GM23248 (cell line): ENCODE data around the gene PTPRO. TPM values are rescaled to one million over a fixed set of nuclear protein-coding genes. Genes with fewer than 3 reads are reported as not detected.

Source experiments
- DNase-seq: peaks from one replicate; pipeline ENCODE4 v3.0.0-alpha.2; 2015
- H2AFZ ChIP-seq: fragments of 200-600 bp; sonication (generic); 2 replicates; pipeline ENCODE4 v1.6.1; 2016; ENCODE audit warnings: antibody characterized with exemption
- H3F3A ChIP-seq: fragments of 200-600 bp; sonication (generic); 2 replicates; pipeline ENCODE4 v1.6.1; 2016; ENCODE audit warnings: mild to moderate bottlenecking, antibody characterized with exemption, mixed run types; ENCODE audit not compliant: insufficient read depth
- H3K27ac ChIP-seq: fragments of 200-600 bp; sonication (generic); 2 replicates; pipeline ENCODE4 v1.5.1; 2016; ENCODE audit warnings: mild to moderate bottlenecking
- H3K27me3 ChIP-seq: fragments of 200-600 bp; sonication (generic); replicated peaks from 2 replicates; pipeline ENCODE4 v1.6.1; 2016; ENCODE audit warnings: mild to moderate bottlenecking; ENCODE audit not compliant: insufficient read depth
- H3K36me3 ChIP-seq: fragments of 200-600 bp; sonication (generic); 2 replicates; pipeline ENCODE4 v1.6.1; 2016; ENCODE audit warnings: low read depth, mild to moderate bottlenecking
- H3K4me1 ChIP-seq: fragments of 200-600 bp; sonication (generic); 2 replicates; pipeline ENCODE4 v1.6.1; 2016; ENCODE audit warnings: mild to moderate bottlenecking; ENCODE audit not compliant: insufficient read depth
- H3K4me2 ChIP-seq: fragments of 200-600 bp; sonication (generic); one replicate; pipeline ENCODE4 v1.6.1; 2016; ENCODE audit warnings: mild to moderate bottlenecking; ENCODE audit not compliant: unreplicated experiment
- H3K4me3 ChIP-seq: fragments of 200-600 bp; sonication (generic); 2 replicates; pipeline ENCODE4 v1.5.1; 2016; ENCODE audit warnings: mild to moderate bottlenecking
- H3K79me2 ChIP-seq: fragments of 200-600 bp; sonication (generic); 2 replicates; pipeline ENCODE4 v1.6.1; 2016; ENCODE audit warnings: mild to moderate bottlenecking; ENCODE audit not compliant: insufficient read depth
- H3K9ac ChIP-seq: fragments of 200-600 bp; sonication (generic); 2 replicates; pipeline ENCODE4 v1.6.1; 2016; ENCODE audit warnings: mild to moderate bottlenecking
- H3K9me2 ChIP-seq: fragments of 200-600 bp; sonication (generic); 2 replicates; pipeline ENCODE4 v1.6.1; 2016; ENCODE audit warnings: mixed run types, mild to moderate bottlenecking, moderate library complexity; ENCODE audit not compliant: insufficient read depth
- H3K9me3 ChIP-seq: fragments of 200-600 bp; sonication (generic); one replicate; pipeline ENCODE4 v1.6.1; 2017; ENCODE audit warnings: low read depth
- H4K20me1 ChIP-seq: fragments of 200-600 bp; sonication (generic); 2 replicates; pipeline ENCODE4 v1.6.0; 2016; ENCODE audit not compliant: insufficient read depth
- EZH2 ChIP-seq: fragments of 200-600 bp; sonication (generic); IDR thresholded peaks from 2 replicates; pipeline ENCODE4 v1.6.1; 2018; ENCODE audit warnings: antibody characterized with exemption, mild to moderate bottlenecking; ENCODE audit not compliant: insufficient read depth, poor library complexity, severe bottlenecking
- EZH2phosphoT487 ChIP-seq: fragments of 200-600 bp; sonication (generic); IDR thresholded peaks from 2 replicates; pipeline ENCODE4 v1.6.1; 2018; ENCODE audit warnings: antibody characterized with exemption, moderate library complexity, mild to moderate bottlenecking, low read depth; ENCODE audit not compliant: insufficient read depth
- WGBS, 2 experiments: methylation state at CpG; one replicate each; pipeline ENCODE4 v1.1.6; 2015 to 2017; ENCODE audit warnings: low lambda C conversion rate in 2 of 2, low coverage in 1 of 2; ENCODE audit errors: missing lambda C conversion rate in 2 of 2; 5-methylcytosine and 5-hydroxymethylcytosine counted together
- in situ Hi-C: fragments of 300-500 bp; cut with MboI; formaldehyde crosslinking; loops from 2 replicates; pipeline ENCODE4 v1.15.0; 2020
- polyA plus RNA-seq: library from polyadenylated mRNA; unstranded; fragments of >200 nt; fragmentation: Nextera tagmentation; extraction: Ambion mirVana; gene quantifications from 2 replicates; pipeline ENCODE4 v1.2.1, GENCODE V29; 2016
- total RNA-seq: library from RNA; depleted of rRNA; stranded (reverse); fragments of >200 nt; shearing (Covaris generic); gene quantifications from 2 replicates; pipeline ENCODE4 v1.2.3, GENCODE V29; 2014

Gene PTPRO
- total and polyA plus RNA-seq, 2 experiments from 2014 or later: 0.22 to 0.24 TPM

GRCh38 chr12:15634010-15634683 lies 311.8 kb downstream of the PTPRO start:
- no peaks in the 10 kb centered on the region for H4K20me1 ChIP-seq
- peak; percentile 88 for DNase-seq

GRCh38 chr12:15636060-15636890 lies 314.0 kb downstream of the PTPRO start:
- peak overlapping the region; percentile 68 for H3K4me2 ChIP-seq
- H3K79me2 ChIP-seq: peaks cover 33% of the 10 kb centered on the region
- no peaks in the 10 kb centered on the region for H4K20me1 ChIP-seq
- peaks cover 27% of the 10 kb centered on the region for H3K36me3 ChIP-seq
- no peaks in the 10 kb centered on the region for H3K9me3 ChIP-seq
- H2AFZ ChIP-seq: no peak overlapping the region
- H3K9me2 ChIP-seq: no peaks in the 10 kb centered on the region
- H3K4me3 ChIP-seq: no peak overlapping the region
- TF ChIP-seq EZH2 (no peak), EZH2phosphoT487 (no peak)
- 97 to 100% methylated on average over 1 of the region's 1 CpG for WGBS, 2 experiments
- peak overlapping the region; percentile 79 for H3K27ac ChIP-seq
- in situ Hi-C loops: no loop called here
- peaks cover 87% of the 10 kb centered on the region for H3F3A ChIP-seq
- no peaks in the 10 kb centered on the region for H3K27me3 ChIP-seq
- peak overlapping the region; percentile 32 for H3K9ac ChIP-seq
- DNase-seq: peak; percentile 42
- H3K4me1 ChIP-seq: peaks cover 81% of the 10 kb centered on the region

More at GRCh38 chr12:15634010-15634683, 311.8 kb downstream of the PTPRO start:
- Histone ChIP-seq H3K36me3 (peaks cover 15% of the 10 kb centered on the region), H3K4me2 (peak overlapping the region; percentile 68), H3K9me2 (no peaks in the 10 kb centered on the region), H3K4me1 (peaks cover 98% of the 10 kb centered on the region), H3F3A (peaks cover 94% of the 10 kb centered on the region), H3K4me3 (peak overlapping the region; percentile 33; the same call in 1 of the 2 replicates), H3K9me3 (no peaks in the 10 kb centered on the region), H3K79me2 (peaks cover 33% of the 10 kb centered on the region), H3K27me3 (no peaks in the 10 kb centered on the region), H2AFZ (no peak overlapping the region), H3K27ac (peak overlapping the region; percentile 99), H3K9ac (peak overlapping the region; percentile 53)
- WGBS, 2 experiments: 24 to 26% methylated on average over 4 of the region's 4 CpGs
- TF ChIP-seq EZH2phosphoT487 (no peak), EZH2 (no peak)
- in situ Hi-C loops: no loop called here

GRCh38 chr12:15638231-15638630 lies 315.9 kb downstream of the PTPRO start:
- H2AFZ ChIP-seq: no peak overlapping the region
- no peaks in the 10 kb centered on the region for H3K9me3 ChIP-seq
- no peak overlapping the region for H3K9ac ChIP-seq
- no peaks in the 10 kb centered on the region for H4K20me1 ChIP-seq
- peaks cover 27% of the 10 kb centered on the region for H3K36me3 ChIP-seq
- TF ChIP-seq EZH2 (no peak), EZH2phosphoT487 (no peak)
- 79 to 81% methylated on average over 3 of the region's 3 CpGs for WGBS, 2 experiments
- H3K27ac ChIP-seq: peak overlapping the region; percentile 79
- peaks cover 71% of the 10 kb centered on the region for H3F3A ChIP-seq
- H3K9me2 ChIP-seq: no peaks in the 10 kb centered on the region
- no peaks in the 10 kb centered on the region for H3K27me3 ChIP-seq
- H3K4me3 ChIP-seq: no peak overlapping the region
- in situ Hi-C loops: no loop called here
- peaks cover 22% of the 10 kb centered on the region for H3K79me2 ChIP-seq
- H3K4me1 ChIP-seq: peaks cover 62% of the 10 kb centered on the region
- peak overlapping the region; percentile 68 for H3K4me2 ChIP-seq
- DNase-seq: no peak

- Histone ChIP-seq H3K9ac (no peak overlapping the region), H3K36me3 (peaks cover 49% of the 10 kb centered on the region), H3K4me2 (no peak overlapping the region), H3K9me3 (no peaks in the 10 kb centered on the region), H3K4me1 (peaks cover 13% of the 10 kb centered on the region), H3F3A (peaks cover 9% of the 10 kb centered on the region), H3K27ac (peak overlapping the region; percentile 21; the same call in 1 of the 2 replicates), H4K20me1 (no peaks in the 10 kb centered on the region), H3K9me2 (no peaks in the 10 kb centered on the region), H3K79me2 (peaks cover 11% of the 10 kb centered on the region; the same call in 1 of the 2 replicates), H3K4me3 (no peak overlapping the region), H2AFZ (no peak overlapping the region), H3K27me3 (no peaks in the 10 kb centered on the region)
- peak; percentile 49 for DNase-seq
- in situ Hi-C loops: no loop called here
- TF ChIP-seq EZH2 (no peak), EZH2phosphoT487 (no peak)
Measured at GRCh38 chr12:15644700-15645099, 322.4 kb downstream of the PTPRO start.
